ENCODE measurements around the gene NDUFAF2.
A peak's percentile ranks its signal among the peaks of the same experiment; 100 is the strongest.
"Not testable (repeated sequence)": the region's sequence is repeated elsewhere in the genome, so short reads cannot be mapped to it uniquely, and the experiment has no call there.

Gene NDUFAF2

GRCh38 chr5:61159836-61160235, 214.8 kb downstream of the NDUFAF2 start:
- DNase-seq (ENCODE audit: low read depth): no peak
- H3K4me3 ChIP-seq (ENCODE audit: low read depth, low read length): no peak overlapping the region

- no peak overlapping the region for H3K4me3 ChIP-seq (ENCODE audit: low read depth, low read length)
- DNase-seq (ENCODE audit: low read depth): no peak
Observed at GRCh38 chr5:61160497-61160896, 215.5 kb downstream of the NDUFAF2 start.

- peak within 1 kb of the TSS; percentile 82 for H3K4me3 ChIP-seq (ENCODE audit: low read depth, low read length)
- peak; percentile 55 for DNase-seq (ENCODE audit: low read depth)
Observed at GRCh38 chr5:61162010-61162831, 217.2 kb downstream of the NDUFAF2 start, which contains the start of gene SMIM15. TSS of gene SMIM15 (minus strand) at chr5:61162468. CDS start at chr5:61160171, 2,297 bp downstream.

- no peak for DNase-seq (ENCODE audit: low read depth)
- peak overlapping the region; percentile 82 for H3K4me3 ChIP-seq (ENCODE audit: low read depth, low read length)
Observed at GRCh38 chr5:61162832-61163567, 218.0 kb downstream of the NDUFAF2 start.

- no peak overlapping the region for H3K4me3 ChIP-seq (ENCODE audit: low read depth, low read length)
Observed at GRCh38 chr5:61163905-61164304, 218.9 kb downstream of the NDUFAF2 start.

GRCh38 chr5:61167382-61167781, 222.4 kb downstream of the NDUFAF2 start:
- no peak for DNase-seq (ENCODE audit: low read depth)

More at GRCh38 chr5:61163905-61164304, 218.9 kb downstream of the NDUFAF2 start:
- DNase-seq (ENCODE audit: low read depth): no peak

GRCh38 chr5:61168951-61169350, 223.9 kb downstream of the NDUFAF2 start:
- H3K4me3 ChIP-seq (ENCODE audit: low read depth, low read length): no peak overlapping the region
- DNase-seq (ENCODE audit: low read depth): no peak

More at GRCh38 chr5:61167382-61167781, 222.4 kb downstream of the NDUFAF2 start:
- H3K4me3 ChIP-seq (ENCODE audit: low read depth, low read length): no peak overlapping the region

GRCh38 chr5:61171479-61171878, 226.5 kb downstream of the NDUFAF2 start:
- no peak overlapping the region for H3K4me3 ChIP-seq (ENCODE audit: low read depth, low read length)
- no peak for DNase-seq (ENCODE audit: low read depth)

GRCh38 chr5:61176631-61177030, 231.6 kb downstream of the NDUFAF2 start:
- no peak overlapping the region for H3K4me3 ChIP-seq (ENCODE audit: low read depth, low read length)
- no peak for DNase-seq (ENCODE audit: low read depth)

GRCh38 chr5:61177070-61177469, 232.1 kb downstream of the NDUFAF2 start:
- no peak overlapping the region for H3K4me3 ChIP-seq (ENCODE audit: low read depth, low read length)
- DNase-seq (ENCODE audit: low read depth): no peak

GRCh38 chr5:61177716-61178115, 232.7 kb downstream of the NDUFAF2 start:
- no peak for DNase-seq (ENCODE audit: low read depth)
- H3K4me3 ChIP-seq (ENCODE audit: low read depth, low read length): no peak overlapping the region

GRCh38 chr5:61178702-61179101, 233.7 kb downstream of the NDUFAF2 start:
- no peak overlapping the region for H3K4me3 ChIP-seq (ENCODE audit: low read depth, low read length)
- no peak for DNase-seq (ENCODE audit: low read depth)

GRCh38 chr5:61180886-61181285, 235.9 kb downstream of the NDUFAF2 start:
- peak overlapping the region; percentile 3 for H3K4me3 ChIP-seq (ENCODE audit: low read depth, low read length)
- no peak for DNase-seq (ENCODE audit: low read depth)

GRCh38 chr5:61182449-61182848, 237.4 kb downstream of the NDUFAF2 start:
- no peak for DNase-seq (ENCODE audit: low read depth)

GRCh38 chr5:61183538-61183937, 238.5 kb downstream of the NDUFAF2 start:
- DNase-seq (ENCODE audit: low read depth): no peak
- no peak overlapping the region for H3K4me3 ChIP-seq (ENCODE audit: low read depth, low read length)

More at GRCh38 chr5:61182449-61182848, 237.4 kb downstream of the NDUFAF2 start:
- H3K4me3 ChIP-seq (ENCODE audit: low read depth, low read length): no peak overlapping the region

GRCh38 chr5:61184708-61185107, 239.7 kb downstream of the NDUFAF2 start:
- H3K4me3 ChIP-seq (ENCODE audit: low read depth, low read length): no peak overlapping the region

GRCh38 chr5:61186634-61187033, 241.6 kb downstream of the NDUFAF2 start:
- no peak for DNase-seq (ENCODE audit: low read depth)
- H3K4me3 ChIP-seq (ENCODE audit: low read depth, low read length): no peak overlapping the region

More at GRCh38 chr5:61184708-61185107, 239.7 kb downstream of the NDUFAF2 start:
- no peak for DNase-seq (ENCODE audit: low read depth)

- H3K4me3 ChIP-seq (ENCODE audit: low read depth, low read length); DNase-seq (ENCODE audit: low read depth): not testable (repeated sequence)
Observed at GRCh38 chr5:61187352-61187751, 242.3 kb downstream of the NDUFAF2 start.

GRCh38 chr5:61187826-61188225, 242.8 kb downstream of the NDUFAF2 start:
- not testable (repeated sequence) for H3K4me3 ChIP-seq (ENCODE audit: low read depth, low read length); DNase-seq (ENCODE audit: low read depth)

- no peak for DNase-seq (ENCODE audit: low read depth)
- H3K4me3 ChIP-seq (ENCODE audit: low read depth, low read length): no peak overlapping the region
Observed at GRCh38 chr5:61198606-61199005, 253.6 kb downstream of the NDUFAF2 start.
